NB4 (cell line): Measurements from ENCODE around the gene CCDC28B.

Source experiments
- DNase-seq: peaks from one replicate; pipeline ENCODE4 v3.0.0; 2010; ENCODE audit warnings: low read depth
- H3K4me3 ChIP-seq: one replicate; pipeline ENCODE4 v1.5.1; 2011; ENCODE audit warnings: mild to moderate bottlenecking, low read depth, low read length, moderate library complexity
- MYC ChIP-seq: IDR thresholded peaks from 2 replicates; pipeline ENCODE4 v1.6.1; 2011; ENCODE audit warnings: low read depth, low read length
- POLR2A ChIP-seq: IDR thresholded peaks from 2 replicates; pipeline ENCODE4 v1.6.1; 2011; ENCODE audit warnings: mild to moderate bottlenecking; ENCODE audit not compliant: insufficient read length; ENCODE audit errors: extremely low read depth
- TF ChIP-seq, protein P1 (sequence below): IDR thresholded peaks from 2 replicates; pipeline ENCODE4 v1.6.1; 2011; ENCODE audit warnings: low read depth, low read length
- TF ChIP-seq, protein P2 (sequence below): IDR thresholded peaks from one replicate; pipeline ENCODE4 v1.5.1; 2012; ENCODE audit warnings: low read depth, low read length

Gene CCDC28B

DNA sequence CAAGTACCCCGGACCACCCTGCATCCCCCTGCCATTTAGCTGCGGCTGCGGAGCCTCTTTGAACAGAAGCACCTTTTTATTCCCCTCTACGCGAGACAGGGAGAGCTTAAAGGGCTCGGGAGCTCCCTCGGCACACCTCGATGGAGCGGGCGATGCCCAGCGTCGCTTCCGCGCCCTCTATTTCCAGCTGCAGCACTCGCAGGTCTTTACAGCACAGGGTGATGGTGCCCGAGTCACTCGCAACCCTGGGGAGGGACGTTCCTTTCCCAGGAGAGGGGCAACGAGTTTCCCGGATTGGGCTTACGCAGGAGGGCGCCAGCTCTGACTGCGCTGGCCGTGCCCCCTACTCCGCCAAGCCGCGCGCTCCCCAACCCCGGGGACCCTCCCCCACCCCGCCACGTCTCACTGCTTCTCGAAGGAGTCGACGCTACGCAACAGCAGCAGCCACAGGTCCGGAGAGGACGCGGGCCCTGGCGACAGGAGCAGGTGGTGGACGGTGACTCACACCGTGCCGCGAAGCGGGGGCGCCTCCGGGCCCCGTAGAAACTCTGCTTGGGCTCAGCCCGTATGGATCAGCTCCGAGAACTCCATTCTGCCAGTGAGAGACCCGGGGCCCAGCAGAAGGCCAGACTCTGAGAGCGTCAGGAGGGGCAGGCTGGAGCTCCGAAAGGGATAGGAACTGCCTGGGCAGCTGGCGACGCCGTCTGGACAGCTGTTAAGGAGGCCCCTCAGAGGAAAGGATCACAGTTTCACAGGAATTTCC is 40.8 kb downstream of the CCDC28B start:
- DNase-seq: peak; percentile 62
- no peak for TF ChIP-seq MYC
- TF ChIP-seq, protein P1, sequence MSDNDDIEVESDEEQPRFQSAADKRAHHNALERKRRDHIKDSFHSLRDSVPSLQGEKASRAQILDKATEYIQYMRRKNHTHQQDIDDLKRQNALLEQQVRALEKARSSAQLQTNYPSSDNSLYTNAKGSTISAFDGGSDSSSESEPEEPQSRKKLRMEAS: 0 out of 2 replicates have a peak, but pooled peaks have one; percentile 10
- H3K4me3 ChIP-seq: peak overlapping the region; percentile 32

DNA sequence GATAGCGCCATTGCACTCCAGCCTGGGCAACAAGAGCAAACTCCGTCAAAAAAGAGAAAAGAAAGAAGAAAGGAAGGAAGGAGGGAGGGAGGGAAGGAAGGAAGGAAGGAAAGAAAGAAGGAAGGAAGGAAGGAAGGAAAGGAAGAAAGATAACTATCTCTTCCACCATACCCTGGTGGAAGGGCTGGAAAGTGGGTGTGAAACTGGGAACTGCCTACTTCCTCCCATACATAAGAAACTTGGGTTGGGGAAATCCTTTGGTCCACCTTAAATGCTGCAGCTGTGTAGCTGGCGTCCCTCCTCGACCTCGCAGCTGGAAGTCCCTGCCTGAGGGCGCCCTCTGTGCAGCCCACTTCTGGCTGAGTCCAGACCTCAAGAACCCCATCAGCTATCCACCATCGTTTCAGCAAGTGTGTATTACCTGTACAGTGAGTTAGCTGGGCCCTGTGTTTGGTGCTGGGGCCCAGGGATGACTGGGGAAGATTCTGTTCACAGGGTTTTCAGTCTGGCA is 42.0 kb downstream of the CCDC28B start:
- H3K4me3 ChIP-seq: no peak overlapping the region
- TF ChIP-seq, protein P2, sequence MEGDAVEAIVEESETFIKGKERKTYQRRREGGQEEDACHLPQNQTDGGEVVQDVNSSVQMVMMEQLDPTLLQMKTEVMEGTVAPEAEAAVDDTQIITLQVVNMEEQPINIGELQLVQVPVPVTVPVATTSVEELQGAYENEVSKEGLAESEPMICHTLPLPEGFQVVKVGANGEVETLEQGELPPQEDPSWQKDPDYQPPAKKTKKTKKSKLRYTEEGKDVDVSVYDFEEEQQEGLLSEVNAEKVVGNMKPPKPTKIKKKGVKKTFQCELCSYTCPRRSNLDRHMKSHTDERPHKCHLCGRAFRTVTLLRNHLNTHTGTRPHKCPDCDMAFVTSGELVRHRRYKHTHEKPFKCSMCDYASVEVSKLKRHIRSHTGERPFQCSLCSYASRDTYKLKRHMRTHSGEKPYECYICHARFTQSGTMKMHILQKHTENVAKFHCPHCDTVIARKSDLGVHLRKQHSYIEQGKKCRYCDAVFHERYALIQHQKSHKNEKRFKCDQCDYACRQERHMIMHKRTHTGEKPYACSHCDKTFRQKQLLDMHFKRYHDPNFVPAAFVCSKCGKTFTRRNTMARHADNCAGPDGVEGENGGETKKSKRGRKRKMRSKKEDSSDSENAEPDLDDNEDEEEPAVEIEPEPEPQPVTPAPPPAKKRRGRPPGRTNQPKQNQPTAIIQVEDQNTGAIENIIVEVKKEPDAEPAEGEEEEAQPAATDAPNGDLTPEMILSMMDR: no peak
- TF ChIP-seq POLR2A (no peak), MYC (no peak)
- TF ChIP-seq, protein P1: no peak
- peak; percentile 63 for DNase-seq

DNA sequence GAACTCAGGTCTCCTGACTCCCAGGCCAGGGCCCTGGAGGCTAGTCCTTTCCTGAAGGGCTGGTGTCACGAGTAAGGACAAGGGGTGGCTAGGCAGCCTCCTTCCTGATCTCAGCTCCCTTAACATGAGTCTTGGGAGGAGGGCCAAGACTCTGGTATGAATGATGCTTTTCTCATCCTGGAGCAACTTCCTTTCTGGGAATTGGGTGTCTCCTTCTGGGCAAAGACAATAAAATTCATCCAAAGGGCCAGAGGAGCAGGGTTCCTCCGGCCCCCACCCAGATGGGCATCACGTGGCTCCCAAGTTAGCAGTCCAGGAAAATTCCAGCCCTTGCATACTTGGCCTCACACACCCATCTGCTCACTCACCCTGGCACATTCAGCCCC is 46.5 kb downstream of the CCDC28B start, which contains the start of gene FAM167B:
Gene FAM167B (plus strand): TSS at position 335 of the 386 bp plus-strand sequence. CDS start 200 bp downstream, outside the sequence.
- DNase-seq: no peak
- H3K4me3 ChIP-seq: no peak within 1 kb of the TSS
- TF ChIP-seq, protein P1: no peak
- TF ChIP-seq MYC (no peak), POLR2A (no peak)
- TF ChIP-seq, protein P2: no peak

DNA sequence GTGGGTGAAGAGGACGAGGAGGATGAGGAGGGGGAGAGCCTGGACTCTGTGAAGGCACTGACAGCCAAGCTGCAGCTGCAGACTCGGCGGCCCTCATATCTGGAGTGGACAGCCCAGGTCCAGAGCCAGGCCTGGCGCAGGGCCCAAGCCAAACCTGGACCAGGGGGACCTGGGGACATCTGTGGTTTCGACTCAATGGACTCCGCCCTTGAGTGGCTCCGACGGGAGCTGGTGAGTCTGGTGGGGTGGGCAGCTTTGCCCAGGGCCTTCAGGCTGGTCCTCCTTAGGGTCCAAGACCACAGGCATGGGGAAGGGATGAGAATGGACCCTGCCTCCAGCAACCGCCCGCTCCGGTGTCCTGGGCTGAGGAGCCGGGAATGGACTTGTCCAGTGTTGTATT is 47.1 kb downstream of the CCDC28B start:
- DNase-seq: no peak
- TF ChIP-seq, protein P1: no peak
- TF ChIP-seq POLR2A (no peak), MYC (no peak)
- TF ChIP-seq, protein P2: no peak
- H3K4me3 ChIP-seq: no peak overlapping the region

DNA sequence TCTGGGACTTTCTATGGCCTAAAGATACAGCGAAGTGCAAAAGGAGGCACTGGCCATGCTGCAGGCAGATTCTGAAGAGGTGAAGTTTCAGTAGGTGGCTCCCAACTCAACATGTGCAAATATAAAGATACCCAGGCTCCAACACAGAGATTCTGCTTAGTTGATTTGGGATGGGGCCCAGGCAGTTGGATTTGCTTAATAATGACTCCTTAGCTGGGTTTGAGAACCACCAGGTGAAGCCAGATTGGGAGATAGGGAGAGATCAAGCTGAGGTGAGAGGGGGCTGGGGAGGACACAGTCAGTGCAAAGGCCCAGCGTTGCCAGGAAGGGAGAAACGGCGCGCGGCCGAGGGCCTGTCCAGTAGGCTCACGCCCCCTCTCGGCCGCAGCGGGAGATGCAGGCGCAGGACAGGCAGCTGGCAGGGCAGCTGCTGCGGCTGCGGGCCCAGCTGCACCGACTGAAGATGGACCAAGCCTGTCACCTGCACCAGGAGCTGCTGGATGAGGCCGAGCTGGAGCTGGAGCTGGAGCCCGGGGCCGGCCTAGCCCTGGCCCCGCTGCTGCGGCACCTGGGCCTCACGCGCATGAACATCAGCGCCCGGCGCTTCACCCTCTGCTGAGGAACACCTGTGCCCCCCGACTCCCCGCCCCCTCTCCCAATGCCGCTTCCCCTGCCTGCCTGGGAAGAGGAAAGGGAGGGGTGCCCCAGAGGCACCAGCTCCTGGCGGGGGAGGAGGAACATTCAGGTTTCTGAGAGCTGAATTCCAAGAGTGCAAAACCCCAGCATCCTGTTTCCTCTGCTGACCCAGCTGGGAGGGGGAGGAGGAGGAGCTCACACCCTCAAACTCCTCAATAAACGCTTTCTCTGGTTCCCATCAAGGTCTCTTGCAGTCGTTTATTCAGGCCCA is 47.8 kb downstream of the CCDC28B start:
- TF ChIP-seq, protein P1: no peak
- TF ChIP-seq MYC: no peak
- TF ChIP-seq, protein P2: peak; percentile 84
- TF ChIP-seq POLR2A: no peak
- no peak overlapping the region for H3K4me3 ChIP-seq
- peak; percentile 70 for DNase-seq
